Liver (tissue), 9 donors: ENCODE data around the gene ANO8. TPM values are rescaled to one million over a fixed set of nuclear protein-coding genes. Genes with fewer than 3 reads are reported as not detected.
A peak's percentile ranks its signal among the peaks of the same experiment; 100 is the strongest.

Experiments
- DNase-seq: peaks from one replicate; pipeline ENCODE4 v3.0.0-alpha.2; 2017; ENCODE audit warnings: low spot score
- H3K27ac ChIP-seq, 2 donors: one replicate each; pipeline ENCODE4 v1.7.0; 2013; ENCODE audit warnings: inconsistent platforms in 2 of 2, low read length in 2 of 2, control low read depth in 1 of 2, low read depth in 1 of 2, mild to moderate bottlenecking in 1 of 2
- H3K27me3 ChIP-seq, 4 donors: one replicate each; pipeline versions ENCODE4 v1.6.1 to v1.7.0; 2013; ENCODE audit warnings: low read length in 3 of 4, inconsistent platforms in 1 of 4, mild to moderate bottlenecking in 1 of 4, moderate library complexity in 1 of 4; ENCODE audit not compliant: control insufficient read depth in 4 of 4, insufficient read depth in 4 of 4
- H3K36me3 ChIP-seq, 4 donors: one replicate each; pipeline versions ENCODE4 v1.6.1 to v1.7.0; 2013; ENCODE audit warnings: low read length in 3 of 4, mild to moderate bottlenecking in 3 of 4, low read depth in 1 of 4, moderate library complexity in 1 of 4; ENCODE audit not compliant: control insufficient read depth in 4 of 4, insufficient read depth in 3 of 4
- H3K4me1 ChIP-seq, 4 donors: one replicate each; pipeline versions ENCODE4 v1.6.1 to v1.7.0; 2013; ENCODE audit warnings: low read length in 3 of 4, mild to moderate bottlenecking in 3 of 4, moderate library complexity in 1 of 4; ENCODE audit not compliant: control insufficient read depth in 4 of 4, insufficient read depth in 4 of 4
- H3K4me3 ChIP-seq, 3 donors: one replicate each; pipeline versions ENCODE4 v1.6.1 to v1.7.0; 2013; ENCODE audit warnings: low read length in 3 of 3, control low read depth in 1 of 3, low read depth in 1 of 3, mild to moderate bottlenecking in 1 of 3
- H3K9ac ChIP-seq, 2 donors: one replicate each; pipeline ENCODE4 v1.7.0; 2013; ENCODE audit warnings: low read length in 2 of 2, mild to moderate bottlenecking in 2 of 2, moderate library complexity in 2 of 2, control low read depth in 1 of 2, low read depth in 1 of 2
- H3K9me3 ChIP-seq, 4 donors: one replicate each; pipeline versions ENCODE4 v1.6.1 to v1.7.0; 2013; ENCODE audit warnings: low read length in 3 of 4; ENCODE audit not compliant: control insufficient read depth in 4 of 4
- ATF3 ChIP-seq: IDR thresholded peaks from 2 replicates; pipeline ENCODE4 v1.6.1; 2016; ENCODE audit warnings: antibody characterized with exemption
- CTCF ChIP-seq: fragments of 150-350 bp; IDR thresholded peaks from 2 replicates; pipeline ENCODE4 v1.5.1; 2017; ENCODE audit warnings: improper control_type of control experiment, low read depth, low read length; ENCODE audit not compliant: missing input control
- EGR1 ChIP-seq, 2 donors: IDR thresholded peaks; 2 replicates each; pipeline ENCODE4 v1.6.1; 2016 to 2018; ENCODE audit warnings: antibody characterized with exemption in 2 of 2, low read depth in 2 of 2
- FOXA1 ChIP-seq: IDR thresholded peaks from 2 replicates; pipeline ENCODE4 v1.6.1; 2016; ENCODE audit warnings: antibody characterized with exemption
- FOXA2 ChIP-seq: IDR thresholded peaks from 2 replicates; pipeline ENCODE4 v1.6.1; 2016; ENCODE audit warnings: antibody characterized with exemption
- GABPA ChIP-seq, 2 donors: IDR thresholded peaks in 1 of 2; conservative IDR thresholded peaks in 1 of 2; 2 replicates each; pipeline ENCODE4 v1.6.1; 2016; ENCODE audit warnings: antibody characterized with exemption in 2 of 2, mild to moderate bottlenecking in 1 of 2, moderate library complexity in 1 of 2
- HNF4A ChIP-seq, 2 donors: conservative IDR thresholded peaks; 2 replicates each; pipeline ENCODE4 v1.6.1; 2016; ENCODE audit warnings: antibody characterized with exemption in 2 of 2, mild to moderate bottlenecking in 2 of 2
- JUND ChIP-seq, 2 donors: IDR thresholded peaks; 2 replicates each; pipeline ENCODE4 v1.6.1; 2016; ENCODE audit warnings: antibody characterized with exemption in 2 of 2
- MAX ChIP-seq: IDR thresholded peaks from 2 replicates; pipeline ENCODE4 v1.6.1; 2016; ENCODE audit warnings: antibody characterized with exemption
- NR2F2 ChIP-seq: IDR thresholded peaks from 2 replicates; pipeline ENCODE4 v1.6.1; 2016; ENCODE audit warnings: antibody characterized with exemption
- REST ChIP-seq: IDR thresholded peaks from 2 replicates; pipeline ENCODE4 v1.6.1; 2016; ENCODE audit warnings: antibody characterized with exemption, mild to moderate bottlenecking
- RXRA ChIP-seq, 2 donors: IDR thresholded peaks; 2 replicates each; pipeline ENCODE4 v1.6.1; 2017 to 2018; ENCODE audit warnings: antibody characterized with exemption in 2 of 2, mild to moderate bottlenecking in 1 of 2
- SP1 ChIP-seq: IDR thresholded peaks from 2 replicates; pipeline ENCODE4 v1.6.1; 2018; ENCODE audit warnings: antibody characterized with exemption, mild to moderate bottlenecking
- TAF1 ChIP-seq: conservative IDR thresholded peaks from 2 replicates; pipeline ENCODE4 v1.6.1; 2016; ENCODE audit warnings: antibody characterized with exemption, mild to moderate bottlenecking
- YY1 ChIP-seq: IDR thresholded peaks from 2 replicates; pipeline ENCODE4 v1.6.1; 2016; ENCODE audit warnings: antibody characterized with exemption, mild to moderate bottlenecking
- ZBTB33 ChIP-seq: IDR thresholded peaks from 2 replicates; pipeline ENCODE4 v1.6.1; 2016; ENCODE audit warnings: antibody characterized with exemption
- WGBS: extraction: QIAGEN DNeasy Blood & Tissue Kit; methylation state at CpG from one replicate; pipeline ENCODE4 v1.1.7; 2013; 5-methylcytosine and 5-hydroxymethylcytosine counted together
- polyA plus RNA-seq, 2 donors: library from polyadenylated mRNA; stranded (reverse) in 1 of 2; unstranded in 1 of 2; fragments of 200-250 nt in 1 of 2; fragments of >200 nt in 1 of 2; fragmentation: Nextera tagmentation in 1 of 2; extraction: Ambion mirVana in 1 of 2; gene quantifications; one replicate each; pipeline versions ENCODE4 v1.2.1 to v1.2.3, GENCODE V29; 2013 to 2015
- total RNA-seq, 2 donors: library from RNA; depleted of rRNA; stranded (reverse); fragments of >200 nt; gene quantifications; one replicate each; pipeline ENCODE4 v1.2.3, GENCODE V29; 2014
- donor health status: healthy.
- donor health status: healthy.
- donor health status: healthy.
- donor health status: healthy.
- donor health status: healthy.

ANO8 gene
- total and polyA plus RNA-seq, 4 donors: 0.75 to 5.8 (median 2.1) TPM

GRCh38 chr19:17307876-17308377, 26.7 kb downstream of the ANO8 start:
- H3K36me3 ChIP-seq: peaks cover 0 to 3% (median 0%) of the 10 kb centered on the region in 4 donors
- TF ChIP-seq ZBTB33 (no peak), FOXA1 (no peak), RXRA (IDR thresholded peaks at IDR 0.05) (no peak), YY1 (no peak), HNF4A (conservative IDR thresholded peaks at IDR 0.05) (no peak), FOXA2 (no peak), JUND (IDR thresholded peaks at IDR 0.05) (no peak), NR2F2 (no peak), SP1 (no peak), MAX (no peak), EGR1 (IDR thresholded peaks at IDR 0.05; ENCODE audit: low read depth in 2 of 2) (no peak), REST (no peak), CTCF (no peak), ATF3 (no peak)
- no peak for DNase-seq
- no peak overlapping the region for H3K4me3 ChIP-seq
- 90% methylated on average over 8 of the region's 8 CpGs for WGBS
- no peak overlapping the region for H3K9ac ChIP-seq
- no peaks in the 10 kb centered on the region for H3K9me3 ChIP-seq
- H3K4me1 ChIP-seq: peaks cover 6 to 61% (median 44%) of the 10 kb centered on the region in 4 donors
- H3K27me3 ChIP-seq: no peaks in the 10 kb centered on the region
- H3K27ac ChIP-seq: no peak overlapping the region

- WGBS: 4% methylated on average over 28 of the region's 28 CpGs
- no peaks in the 10 kb centered on the region for H3K36me3 ChIP-seq
- H3K9me3 ChIP-seq: no peaks in the 10 kb centered on the region
- H3K27ac ChIP-seq: peak overlapping the region; percentile 88 to 93
- peak overlapping the region; percentile 78 to 94 (median 81) for H3K4me3 ChIP-seq
- peak overlapping the region; percentile 68 to 79 for H3K9ac ChIP-seq
- peaks cover 10 to 61% (median 48%) of the 10 kb centered on the region in 4 donors for H3K4me1 ChIP-seq
- DNase-seq: no peak
- TF ChIP-seq GABPA (IDR thresholded peaks at IDR 0.05 in 1 of 2, conservative IDR thresholded peaks at IDR 0.05 in 1 of 2): no peak
- TF ChIP-seq YY1: peak; percentile 11
- TF ChIP-seq HNF4A (conservative IDR thresholded peaks at IDR 0.05): peak; percentile 80 to 85
- peak; percentile 60 for TF ChIP-seq REST
- TF ChIP-seq TAF1: peak; percentile 41
- TF ChIP-seq ATF3: no peak
- TF ChIP-seq SP1: peak; percentile 33
- no peaks in the 10 kb centered on the region for H3K27me3 ChIP-seq
Measured at GRCh38 chr19:17306285-17306714, 28.4 kb downstream of the ANO8 start.
